ENCODE results near the gene CLEC7A.

GRCh38 chr12:10122689-10123088 is 7.3 kb downstream of the CLEC7A start:
- TF ChIP-seq ZFP41 (tag by site-specific recombination; IDR thresholded peaks at IDR 0.05; ENCODE audit: borderline replicate concordance) (no peak), ZBTB7A (tag by site-specific recombination; IDR thresholded peaks at IDR 0.05; ENCODE audit: low read depth) (no peak), CTCF (tag by site-specific recombination; IDR thresholded peaks at IDR 0.05) (no peak), GLIS1 (tag by site-specific recombination; IDR thresholded peaks at IDR 0.05) (no peak), ZNF555 (tag by site-specific recombination; conservative IDR thresholded peaks at IDR 0.05) (no peak), ZNF664 (tag by site-specific recombination; IDR thresholded peaks at IDR 0.05) (no peak), MYNN (tag by site-specific recombination; IDR thresholded peaks at IDR 0.05; ENCODE audit: borderline replicate concordance) (no peak), ZNF114 (tag by site-specific recombination; IDR thresholded peaks at IDR 0.05) (no peak)
- TF ChIP-seq, protein P1, sequence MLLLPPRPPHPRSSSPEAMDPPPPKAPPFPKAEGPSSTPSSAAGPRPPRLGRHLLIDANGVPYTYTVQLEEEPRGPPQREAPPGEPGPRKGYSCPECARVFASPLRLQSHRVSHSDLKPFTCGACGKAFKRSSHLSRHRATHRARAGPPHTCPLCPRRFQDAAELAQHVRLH (tag by site-specific recombination; IDR thresholded peaks at IDR 0.05), result no peak
- TF ChIP-seq, protein P2, sequence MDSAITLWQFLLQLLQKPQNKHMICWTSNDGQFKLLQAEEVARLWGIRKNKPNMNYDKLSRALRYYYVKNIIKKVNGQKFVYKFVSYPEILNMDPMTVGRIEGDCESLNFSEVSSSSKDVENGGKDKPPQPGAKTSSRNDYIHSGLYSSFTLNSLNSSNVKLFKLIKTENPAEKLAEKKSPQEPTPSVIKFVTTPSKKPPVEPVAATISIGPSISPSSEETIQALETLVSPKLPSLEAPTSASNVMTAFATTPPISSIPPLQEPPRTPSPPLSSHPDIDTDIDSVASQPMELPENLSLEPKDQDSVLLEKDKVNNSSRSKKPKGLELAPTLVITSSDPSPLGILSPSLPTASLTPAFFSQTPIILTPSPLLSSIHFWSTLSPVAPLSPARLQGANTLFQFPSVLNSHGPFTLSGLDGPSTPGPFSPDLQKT (IDR thresholded peaks at IDR 0.05; ENCODE audit: borderline replicate concordance, low read depth, low read length), result no peak
